ENCODE results near the gene RPE.

DNA sequence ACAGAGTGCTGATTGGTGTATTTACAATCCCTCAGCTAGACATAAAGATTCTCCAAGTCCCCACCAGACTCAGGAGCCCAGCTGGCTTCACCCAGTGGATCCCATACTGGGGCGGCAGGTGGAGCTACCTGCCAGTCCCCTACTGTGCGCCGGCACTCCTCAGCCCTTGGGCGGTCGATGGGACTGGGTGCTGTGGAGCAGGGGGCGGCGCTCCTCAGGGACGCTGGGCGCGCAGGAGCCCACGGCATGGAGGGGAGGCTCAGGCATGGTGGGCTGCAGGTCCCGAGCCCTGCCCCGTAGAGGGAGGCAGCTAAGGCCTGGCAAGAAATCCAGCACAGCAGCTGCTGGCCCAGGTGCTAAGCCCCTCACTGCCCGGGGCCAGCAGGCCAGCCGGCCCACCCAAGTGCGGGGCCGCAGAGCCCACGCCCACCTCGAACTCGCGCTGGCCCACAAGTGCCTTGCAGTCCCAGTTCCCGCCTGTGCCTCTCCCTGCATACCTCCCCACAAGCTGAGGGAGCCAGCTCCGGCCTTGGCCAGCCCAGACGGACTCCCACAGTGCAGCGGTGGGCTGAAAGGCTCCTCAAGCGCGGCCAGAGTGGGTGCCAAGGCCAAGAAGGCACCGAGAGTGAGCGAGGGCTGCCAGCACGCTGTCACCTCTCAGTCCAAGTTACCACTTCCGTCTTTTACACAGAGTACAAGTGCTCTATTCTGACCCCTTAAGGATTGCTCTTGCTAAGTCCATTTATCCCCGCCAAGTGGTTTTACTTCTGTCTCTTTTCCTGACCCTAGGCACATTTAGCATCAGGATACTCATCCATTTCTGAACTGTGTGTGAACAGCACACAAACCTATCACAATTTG is 1.7 kb upstream of the RPE start:
- TF ChIP-seq POLR2A (IDR thresholded peaks at IDR 0.05; ENCODE audit: low read depth, low read length) (no peak), POLR2AphosphoS5 (IDR thresholded peaks at IDR 0.05; ENCODE audit: low read depth, low read length) (no peak)
